Measurements from ENCODE around the gene YKT6. TPM values are rescaled to one million over a fixed set of nuclear protein-coding genes. Genes with fewer than 3 reads are reported as not detected.

The YKT6 gene
- total and polyA plus RNA-seq, 2 of the 8 experiments (the other 6 are each of a cell fraction or from before 2014, with no cell fraction given) = 75.3 to 103 TPM

- no peaks in the 10 kb centered on the region for H3K36me3 ChIP-seq (ENCODE audit: control insufficient read depth in 2 of 4, insufficient read depth in 4 of 4, low read length in 3 of 4)
- H3K4me2 ChIP-seq (ENCODE audit: insufficient read depth in 1 of 2, low read depth in 2 of 2, low read length in 2 of 2) = no peak within 1 kb of the TSS
- H3K18ac ChIP-seq (ENCODE audit: extremely low read depth, low read length) = no peak within 1 kb of the TSS
- H3K9ac ChIP-seq (replicated peaks in 1 of 4; ENCODE audit: extremely low read depth in 1 of 4, low read depth in 3 of 4, low read length in 3 of 4) = no peak within 1 kb of the TSS
- no peak within 1 kb of the TSS for H4K5ac ChIP-seq (ENCODE audit: insufficient read length, low read depth, low read length)
- ChIA-PET POLR2A (ENCODE audit: partially characterized antibody) (interaction anchor here (1.0 kb wide), 1 partner anchor 49 kb away, joined by 3 read pairs; no protein-coding TSS in a partner anchor), CTCF (ENCODE audit: partially characterized antibody) (interaction anchor here (0.6 kb wide), 1 partner anchor 25 kb away, joined by 3 read pairs; no protein-coding TSS in a partner anchor)
- H2BK120ac ChIP-seq (replicated peaks; ENCODE audit: low read depth, low read length) = no peak within 1 kb of the TSS
- H3K23me2 ChIP-seq (ENCODE audit: low read depth, low read length) = no peaks in the 10 kb centered on the region
- no peaks in the 10 kb centered on the region for H3K9me3 ChIP-seq (ENCODE audit: insufficient read depth in 2 of 2, low read depth in 1 of 2, low read length in 1 of 2)
- H4K20me1 ChIP-seq (replicated peaks in 1 of 2; ENCODE audit: control insufficient read depth in 1 of 2, insufficient read depth in 2 of 2, low read length in 2 of 2) = no peaks in the 10 kb centered on the region
- no peak within 1 kb of the TSS for H3K4ac ChIP-seq (replicated peaks; ENCODE audit: insufficient read length, low read depth, low read length)
- H3K27me3 ChIP-seq (replicated peaks in 1 of 4; ENCODE audit: control insufficient read depth in 3 of 4, extremely low read depth in 1 of 4, insufficient read depth in 3 of 4, low read length in 3 of 4) = peaks cover 0 to 3% (median 0%) of the 10 kb centered on the region in 4 experiments; a peak in 2 of 7 replicates
- no peak within 1 kb of the TSS for H2BK12ac ChIP-seq (ENCODE audit: low read depth, low read length)
- H2BK20ac ChIP-seq (ENCODE audit: low read length) = no peak within 1 kb of the TSS
- no peak for FAIRE-seq
- H3K14ac ChIP-seq (ENCODE audit: insufficient read length) = no peak within 1 kb of the TSS
- DNase-seq (ENCODE audit: low read depth in 1 of 2, low spot score in 2 of 2) = no peak
- no peak within 1 kb of the TSS for H3K23ac ChIP-seq (ENCODE audit: insufficient read length)
- H4K91ac ChIP-seq (replicated peaks; ENCODE audit: insufficient read length, low read length) = no peak within 1 kb of the TSS
- no peak within 1 kb of the TSS for H2BK5ac ChIP-seq (ENCODE audit: low read depth, low read length)
- H4K8ac ChIP-seq (ENCODE audit: extremely low read depth, insufficient read depth, low read length) = peak within 1 kb of the TSS; percentile 58; the same call in 1 of the 2 replicates
- H2AK5ac ChIP-seq (ENCODE audit: low read depth, low read length) = no peak within 1 kb of the TSS
- no peak within 1 kb of the TSS for H3K4me3 ChIP-seq (ENCODE audit: extremely low read depth in 1 of 4, insufficient read depth in 2 of 4, low read depth in 3 of 4, low read length in 4 of 4)
- H2BK15ac ChIP-seq (ENCODE audit: low read length) = no peak within 1 kb of the TSS
- no peaks in the 10 kb centered on the region for H3K79me2 ChIP-seq (ENCODE audit: control insufficient read depth in 1 of 2, insufficient read depth in 2 of 2, low read length in 2 of 2)
- no peak within 1 kb of the TSS for H3K27ac ChIP-seq (ENCODE audit: low read depth, low read length)
- H3K4me1 ChIP-seq (replicated peaks in 1 of 4; ENCODE audit: control insufficient read depth in 3 of 4, insufficient read depth in 4 of 4, low read length in 3 of 4) = peaks cover 0 to 3% (median 0%) of the 10 kb centered on the region in 4 experiments; a peak in 4 of 7 replicates
- H2AFZ ChIP-seq (ENCODE audit: low read length) = no peak within 1 kb of the TSS
- no peak within 1 kb of the TSS for H3K56ac ChIP-seq (replicated peaks; ENCODE audit: insufficient read length, low read depth, low read length)
- 82% methylated on average over 10 of the region's 11 CpGs; no CpG with 5 or more reads in 1 of the 2 experiments for WGBS, 2 experiments (ENCODE audit: extremely low coverage in 1 of 2, insufficient coverage in 1 of 2, insufficient read length in 1 of 2, insufficient replicate concordance in 2 of 2, low coverage in 1 of 2, low lambda C conversion rate in 2 of 2, missing lambda C conversion rate in 1 of 2)
- no peaks in the 10 kb centered on the region for H3K79me1 ChIP-seq (ENCODE audit: low read depth, low read length)
- TF ChIP-seq POLR2A (IDR thresholded peaks at IDR 0.05; ENCODE audit: control extremely low read depth in 1 of 2, low read depth in 2 of 2, low read length in 2 of 2) = no peak
- TF ChIP-seq MAX (IDR thresholded peaks at IDR 0.05) = no peak
- no peak for TF ChIP-seq KDM5A (IDR thresholded peaks at IDR 0.05; ENCODE audit: low read length)
- no peak for TF ChIP-seq FOSL1 (IDR thresholded peaks at IDR 0.05; ENCODE audit: insufficient read depth, low read depth, low read length)
- no peak for TF ChIP-seq RNF2 (IDR thresholded peaks at IDR 0.05; ENCODE audit: borderline replicate concordance, low read depth, low read length, missing control alignments, poor library complexity, severe bottlenecking)
- TF ChIP-seq BCL11A (IDR thresholded peaks at IDR 0.05; ENCODE audit: low read depth in 2 of 2, low read length in 2 of 2) = no peak
- TF ChIP-seq SIN3A (conservative IDR thresholded peaks at IDR 0.05 in 1 of 2, IDR thresholded peaks at IDR 0.05 in 1 of 2; ENCODE audit: low read depth in 1 of 2, low read length in 2 of 2) = no peak
- TF ChIP-seq TBP (IDR thresholded peaks at IDR 0.05; ENCODE audit: low read depth, low read length) = no peak
- no peak for TF ChIP-seq CEBPB (IDR thresholded peaks at IDR 0.05; ENCODE audit: low read depth, low read length)
- no peak for TF ChIP-seq CBX5 (IDR thresholded peaks at IDR 0.05; ENCODE audit: low read depth, low read length)
- TF ChIP-seq RBBP5 (IDR thresholded peaks at IDR 0.05; ENCODE audit: borderline replicate concordance, low read depth, low read length) = no peak
- no peak for TF ChIP-seq CREB1 (IDR thresholded peaks at IDR 0.05)
- no peak for TF ChIP-seq POLR2AphosphoS5 (IDR thresholded peaks at IDR 0.05; ENCODE audit: low read depth, low read length)
Observed at GRCh38 chr7:44189286-44189992, 11.3 kb upstream of the YKT6 start, which contains the start of gene GCK. TSS of gene GCK (minus strand) at chr7:44189439. CDS start at chr7:44188953, 486 bp downstream.

Measured in H1 (cell line).